GM19240 (cell line): Measurements from ENCODE around the gene CAPN11.

Source experiments
- DNase-seq: peaks from one replicate; pipeline ENCODE4 v3.0.0; 2011; ENCODE audit warnings: low spot score; ENCODE audit not compliant: insufficient read length

Gene CAPN11

GRCh38 chr6:44158770-44159228, at the start of gene CAPN11:
TSS of gene CAPN11 (plus strand) at chr6:44158820. CDS start at chr6:44158849, 29 bp downstream.
- DNase-seq: no peak

- DNase-seq: no peak
Observed at GRCh38 chr6:44109212-44109611, 49.4 kb upstream of the CAPN11 start.

- DNase-seq: no peak
Observed at GRCh38 chr6:44110005-44110676, 48.5 kb upstream of the CAPN11 start.

GRCh38 chr6:44110966-44111365, 47.7 kb upstream of the CAPN11 start:
- no peak for DNase-seq

- no peak for DNase-seq
Observed at GRCh38 chr6:44111434-44112417, 46.9 kb upstream of the CAPN11 start.

GRCh38 chr6:44113414-44113813, 45.2 kb upstream of the CAPN11 start:
- no peak for DNase-seq

- DNase-seq: no peak
Observed at GRCh38 chr6:44115866-44116265, 42.8 kb upstream of the CAPN11 start.

- no peak for DNase-seq
Observed at GRCh38 chr6:44116641-44117382, 41.8 kb upstream of the CAPN11 start.

GRCh38 chr6:44117397-44118128, 41.1 kb upstream of the CAPN11 start:
- no peak for DNase-seq

GRCh38 chr6:44119704-44120262, 38.8 kb upstream of the CAPN11 start:
- no peak for DNase-seq

- DNase-seq: no peak
Observed at GRCh38 chr6:44120692-44121443, 37.8 kb upstream of the CAPN11 start.

- no peak for DNase-seq
Observed at GRCh38 chr6:44122801-44123200, 35.8 kb upstream of the CAPN11 start.

GRCh38 chr6:44123544-44123943, 35.1 kb upstream of the CAPN11 start:
- DNase-seq: no peak

GRCh38 chr6:44126320-44127149, 32.1 kb upstream of the CAPN11 start:
- DNase-seq: peak; percentile 73

- peak; percentile 97 for DNase-seq
Observed at GRCh38 chr6:44127186-44128019, 31.2 kb upstream of the CAPN11 start, which contains the start of the genes MRPL14 and TMEM63B. TSS of gene MRPL14 (minus strand) at chr6:44127452. CDS start at chr6:44116611, 10,841 bp downstream. TSS of gene TMEM63B (plus strand) at chr6:44127554. CDS start at chr6:44134585, 7,031 bp downstream.

GRCh38 chr6:44128020-44128917, 30.4 kb upstream of the CAPN11 start:
- DNase-seq: no peak

- DNase-seq: no peak
Observed at GRCh38 chr6:44129841-44130322, 28.7 kb upstream of the CAPN11 start.
